ENCODE results near the gene RIT1.
"Not testable (repeated sequence)": the region's sequence is repeated elsewhere in the genome, so short reads cannot be mapped to it uniquely, and the experiment has no call there.

The RIT1 gene

DNA sequence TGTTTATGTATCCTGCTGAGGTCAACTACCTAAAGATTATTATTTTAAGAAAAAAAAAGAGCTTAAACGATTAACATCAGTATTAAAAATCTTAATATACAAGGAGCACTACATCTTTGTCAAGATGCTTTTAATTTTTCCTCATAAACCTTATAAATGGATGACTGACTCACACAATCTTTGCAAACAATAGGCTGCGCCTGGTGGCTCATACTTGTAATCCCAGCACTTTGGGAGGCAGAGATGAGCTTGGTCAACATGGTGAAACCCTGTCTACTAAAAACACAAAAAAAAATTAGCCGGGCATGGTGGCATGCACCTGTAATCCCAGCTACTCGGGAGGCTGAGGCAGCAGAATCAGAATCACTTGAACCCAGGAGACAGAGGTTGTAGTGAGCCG, 21.3 kb upstream of the RIT1 start:
- H3K9ac ChIP-seq (ENCODE audit: insufficient read length, low read depth): no peak overlapping the region
- DNase-seq (ENCODE audit: low read depth, low spot score): no peak
- TF ChIP-seq YY1 (IDR thresholded peaks at IDR 0.05; ENCODE audit: insufficient read depth, insufficient read length) (no peak), ZNF274 (IDR thresholded peaks at IDR 0.05; ENCODE audit: low read depth, low read length) (no peak), SUZ12 (IDR thresholded peaks at IDR 0.05; ENCODE audit: extremely low read depth, insufficient read depth, insufficient read length) (no peak)
- H3K36me3 ChIP-seq (ENCODE audit: insufficient read depth, insufficient read length, low read length): peaks cover 62% of the 10 kb centered on the region
- H3K27me3 ChIP-seq (ENCODE audit: insufficient read depth, insufficient read length): no peaks in the 10 kb centered on the region
- no peaks in the 10 kb centered on the region for H3K9me3 ChIP-seq (ENCODE audit: insufficient read depth, low read length)
- no peaks in the 10 kb centered on the region for H3K4me1 ChIP-seq (ENCODE audit: insufficient read depth, insufficient read length)
- peak overlapping the region; percentile 99 for H3K4me3 ChIP-seq (ENCODE audit: insufficient read length, low read depth)

GRCh38 chr1:155932081-155932480, 20.9 kb upstream of the RIT1 start:
- Histone ChIP-seq H3K9me3 (ENCODE audit: insufficient read depth, low read length) (no peaks in the 10 kb centered on the region), H3K36me3 (ENCODE audit: insufficient read depth, insufficient read length, low read length) (peaks cover 66% of the 10 kb centered on the region), H3K4me3 (ENCODE audit: insufficient read length, low read depth) (peak overlapping the region; percentile 2), H3K27me3 (ENCODE audit: insufficient read depth, insufficient read length) (no peaks in the 10 kb centered on the region), H3K4me1 (ENCODE audit: insufficient read depth, insufficient read length) (no peaks in the 10 kb centered on the region), H3K9ac (ENCODE audit: insufficient read length, low read depth) (peak overlapping the region; percentile 13)
- TF ChIP-seq YY1 (IDR thresholded peaks at IDR 0.05; ENCODE audit: insufficient read depth, insufficient read length) (no peak), SUZ12 (IDR thresholded peaks at IDR 0.05; ENCODE audit: extremely low read depth, insufficient read depth, insufficient read length) (no peak), ZNF274 (IDR thresholded peaks at IDR 0.05; ENCODE audit: low read depth, low read length) (no peak)
- no peak for DNase-seq (ENCODE audit: low read depth, low spot score)

GRCh38 chr1:155931332-155932038, 20.3 kb upstream of the RIT1 start:
- TF ChIP-seq YY1 (IDR thresholded peaks at IDR 0.05; ENCODE audit: insufficient read depth, insufficient read length) (no peak), ZNF274 (IDR thresholded peaks at IDR 0.05; ENCODE audit: low read depth, low read length) (no peak), SUZ12 (IDR thresholded peaks at IDR 0.05; ENCODE audit: extremely low read depth, insufficient read depth, insufficient read length) (no peak)
- Histone ChIP-seq H3K9me3 (ENCODE audit: insufficient read depth, low read length) (no peaks in the 10 kb centered on the region), H3K4me3 (ENCODE audit: insufficient read length, low read depth) (peak overlapping the region; percentile 11), H3K9ac (ENCODE audit: insufficient read length, low read depth) (peak overlapping the region; percentile 13), H3K4me1 (ENCODE audit: insufficient read depth, insufficient read length) (no peaks in the 10 kb centered on the region), H3K36me3 (ENCODE audit: insufficient read depth, insufficient read length, low read length) (peaks cover 72% of the 10 kb centered on the region), H3K27me3 (ENCODE audit: insufficient read depth, insufficient read length) (no peaks in the 10 kb centered on the region)
- no peak for DNase-seq (ENCODE audit: low read depth, low spot score)

- H3K36me3 ChIP-seq (ENCODE audit: insufficient read depth, insufficient read length, low read length): peaks cover 79% of the 10 kb centered on the region
- not testable (repeated sequence) for H3K27me3 ChIP-seq (ENCODE audit: insufficient read depth, insufficient read length); H3K4me1 ChIP-seq (ENCODE audit: insufficient read depth, insufficient read length); H3K9me3 ChIP-seq (ENCODE audit: insufficient read depth, low read length); H3K4me3 ChIP-seq (ENCODE audit: insufficient read length, low read depth); DNase-seq (ENCODE audit: low read depth, low spot score); H3K9ac ChIP-seq (ENCODE audit: insufficient read length, low read depth)
These were observed 19.6 kb upstream of the RIT1 start for GRCh38 chr1:155930725-155931124.

DNA sequence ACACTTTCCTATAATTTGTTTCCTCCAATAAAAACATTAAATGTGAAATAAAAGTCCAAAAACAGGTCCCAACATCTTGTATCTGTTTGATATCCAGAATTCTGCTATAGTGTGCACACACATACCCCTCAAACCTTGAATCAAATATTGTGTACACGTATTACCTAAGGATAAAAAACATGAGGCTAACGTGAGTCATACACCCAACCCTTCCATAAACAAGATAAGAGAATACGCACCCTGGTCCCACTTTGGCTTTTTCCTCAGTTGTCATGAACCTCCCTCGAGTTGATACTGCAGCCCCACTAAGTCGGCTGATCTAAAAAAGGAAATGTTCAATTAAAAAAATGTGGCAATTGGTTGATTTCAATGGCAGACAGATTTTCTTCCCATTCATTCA, 17.9 kb upstream of the RIT1 start:
- TF ChIP-seq ZNF274 (IDR thresholded peaks at IDR 0.05; ENCODE audit: low read depth, low read length): no peak
- peaks cover 95% of the 10 kb centered on the region for H3K36me3 ChIP-seq (ENCODE audit: insufficient read depth, insufficient read length, low read length)
- H3K9me3 ChIP-seq (ENCODE audit: insufficient read depth, low read length): no peaks in the 10 kb centered on the region
- DNase-seq (ENCODE audit: low read depth, low spot score): no peak
- H3K9ac ChIP-seq (ENCODE audit: insufficient read length, low read depth): no peak overlapping the region
- no peaks in the 10 kb centered on the region for H3K27me3 ChIP-seq (ENCODE audit: insufficient read depth, insufficient read length)
- H3K4me3 ChIP-seq (ENCODE audit: insufficient read length, low read depth): no peak overlapping the region
- no peaks in the 10 kb centered on the region for H3K4me1 ChIP-seq (ENCODE audit: insufficient read depth, insufficient read length)

- no peaks in the 10 kb centered on the region for H3K4me1 ChIP-seq (ENCODE audit: insufficient read depth, insufficient read length)
- H3K9me3 ChIP-seq (ENCODE audit: insufficient read depth, low read length): no peaks in the 10 kb centered on the region
- no peak for DNase-seq (ENCODE audit: low read depth, low spot score)
- H3K36me3 ChIP-seq (ENCODE audit: insufficient read depth, insufficient read length, low read length): peaks cover 96% of the 10 kb centered on the region
- no peak overlapping the region for H3K4me3 ChIP-seq (ENCODE audit: insufficient read length, low read depth)
- TF ChIP-seq SUZ12 (IDR thresholded peaks at IDR 0.05; ENCODE audit: extremely low read depth, insufficient read depth, insufficient read length): no peak
- TF ChIP-seq YY1 (IDR thresholded peaks at IDR 0.05; ENCODE audit: insufficient read depth, insufficient read length): no peak
- no peak for TF ChIP-seq ZNF274 (IDR thresholded peaks at IDR 0.05; ENCODE audit: low read depth, low read length)
- H3K27me3 ChIP-seq (ENCODE audit: insufficient read depth, insufficient read length): no peaks in the 10 kb centered on the region
- H3K9ac ChIP-seq (ENCODE audit: insufficient read length, low read depth): no peak overlapping the region
These were observed 14.4 kb upstream of the RIT1 start for GRCh38 chr1:155925506-155925905.

- Histone ChIP-seq H3K4me3 (ENCODE audit: insufficient read length, low read depth) (no peak overlapping the region), H3K4me1 (ENCODE audit: insufficient read depth, insufficient read length) (peaks cover 2% of the 10 kb centered on the region), H3K9ac (ENCODE audit: insufficient read length, low read depth) (no peak overlapping the region), H3K36me3 (ENCODE audit: insufficient read depth, insufficient read length, low read length) (peaks cover 92% of the 10 kb centered on the region), H3K27me3 (ENCODE audit: insufficient read depth, insufficient read length) (no peaks in the 10 kb centered on the region), H3K9me3 (ENCODE audit: insufficient read depth, low read length) (no peaks in the 10 kb centered on the region)
- TF ChIP-seq SUZ12 (IDR thresholded peaks at IDR 0.05; ENCODE audit: extremely low read depth, insufficient read depth, insufficient read length): no peak
- no peak for TF ChIP-seq YY1 (IDR thresholded peaks at IDR 0.05; ENCODE audit: insufficient read depth, insufficient read length)
- TF ChIP-seq ZNF274 (IDR thresholded peaks at IDR 0.05; ENCODE audit: low read depth, low read length): no peak
- no peak for DNase-seq (ENCODE audit: low read depth, low spot score)
These were observed 9.6 kb upstream of the RIT1 start for GRCh38 chr1:155920717-155921116.

GRCh38 chr1:155919801-155920200, 8.7 kb upstream of the RIT1 start:
- no peak for DNase-seq (ENCODE audit: low read depth, low spot score)
- H3K9ac ChIP-seq (ENCODE audit: insufficient read length, low read depth): no peak overlapping the region
- H3K4me1 ChIP-seq (ENCODE audit: insufficient read depth, insufficient read length): peaks cover 2% of the 10 kb centered on the region
- TF ChIP-seq SUZ12 (IDR thresholded peaks at IDR 0.05; ENCODE audit: extremely low read depth, insufficient read depth, insufficient read length) (no peak), ZNF274 (IDR thresholded peaks at IDR 0.05; ENCODE audit: low read depth, low read length) (no peak), YY1 (IDR thresholded peaks at IDR 0.05; ENCODE audit: insufficient read depth, insufficient read length) (no peak)
- H3K27me3 ChIP-seq (ENCODE audit: insufficient read depth, insufficient read length): no peaks in the 10 kb centered on the region
- H3K36me3 ChIP-seq (ENCODE audit: insufficient read depth, insufficient read length, low read length): peaks cover 92% of the 10 kb centered on the region
- H3K9me3 ChIP-seq (ENCODE audit: insufficient read depth, low read length): no peaks in the 10 kb centered on the region
- H3K4me3 ChIP-seq (ENCODE audit: insufficient read length, low read depth): no peak overlapping the region

All from NT2/D1 (cell line).